Spinal cord (tissue), 10 donors: ENCODE measurements around the gene PRDM4. TPM values are rescaled to one million over a fixed set of nuclear protein-coding genes. Genes with fewer than 3 reads are reported as not detected.
"Not testable (repeated sequence)": the region's sequence is repeated elsewhere in the genome, so short reads cannot be mapped to it uniquely, and the experiment has no call there.

Source experiments
- DNase-seq, 6 donors: peaks; one replicate each; pipeline versions ENCODE4 v3.0.0 to v3.0.0-alpha.2; 2013 to 2015; ENCODE audit warnings: low spot score in 6 of 6, low read depth in 4 of 6
- H3K27ac ChIP-seq: one replicate; pipeline ENCODE4 v1.5.1; 2013; ENCODE audit warnings: low read depth, low read length, control low read depth
- H3K27me3 ChIP-seq: one replicate; pipeline ENCODE4 v1.6.1; 2013; ENCODE audit warnings: low read length; ENCODE audit not compliant: control insufficient read depth, insufficient read depth
- H3K36me3 ChIP-seq: one replicate; pipeline ENCODE4 v1.6.1; 2013; ENCODE audit warnings: low read length; ENCODE audit not compliant: control insufficient read depth, insufficient read depth
- H3K4me1 ChIP-seq: one replicate; pipeline ENCODE4 v1.6.1; 2013; ENCODE audit warnings: low read length; ENCODE audit not compliant: control insufficient read depth, insufficient read depth
- H3K4me3 ChIP-seq: one replicate; pipeline ENCODE4 v1.5.1; 2013; ENCODE audit warnings: low read depth, low read length, control low read depth
- H3K9me3 ChIP-seq: one replicate; pipeline ENCODE4 v1.6.1; 2013; ENCODE audit warnings: low read length; ENCODE audit not compliant: control insufficient read depth, insufficient read depth
- WGBS: methylation state at CpG from one replicate; pipeline ENCODE4 v1.1.5; 2013; ENCODE audit warnings: missing lambda C conversion rate; ENCODE audit not compliant: insufficient coverage; 5-methylcytosine and 5-hydroxymethylcytosine counted together
- polyA plus RNA-seq, 2 donors: library from polyadenylated mRNA; unstranded; fragments of 120-200 nt; gene quantifications; one replicate each; pipeline ENCODE4 v1.2.1, GENCODE V29; 2013; ENCODE audit not compliant: insufficient read length in 2 of 2
- total RNA-seq, 2 donors: library from RNA; depleted of rRNA in 1 of 2; stranded (reverse); fragments of 120-200 nt in 1 of 2; fragments of >200 nt in 1 of 2; gene quantifications; one replicate each; pipeline versions ENCODE4 v1.2.3 to v1.2.4, GENCODE V29; 2013 to 2014
- donor health status: healthy.

The PRDM4 gene
- total and polyA plus RNA-seq, 4 donors = 22.3 to 28.7 (median 26.6) TPM

DNA sequence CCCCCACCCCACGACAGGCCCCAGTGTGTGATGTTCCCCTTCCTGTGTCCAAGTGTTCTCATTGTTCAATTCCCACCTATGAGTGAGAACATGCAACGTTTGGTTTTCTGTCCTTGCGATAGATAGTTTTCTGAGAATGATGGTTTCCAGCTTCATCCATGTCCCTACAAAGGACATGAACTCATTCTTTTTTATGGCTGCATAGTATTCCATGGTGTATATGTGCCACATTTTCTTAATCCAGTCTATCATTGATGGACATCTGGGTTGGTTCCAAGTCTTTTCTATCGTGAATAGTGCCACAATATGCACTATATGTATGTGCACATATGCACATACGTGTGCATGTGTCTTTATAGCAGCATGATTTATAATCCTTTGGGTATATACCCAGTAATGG lies 55.4 kb downstream of the PRDM4 start:
- H3K27ac ChIP-seq, H3K4me1 ChIP-seq, DNase-seq, H3K27me3 ChIP-seq, H3K9me3 ChIP-seq, H3K4me3 ChIP-seq: not testable (repeated sequence)
- peaks cover 24% of the 10 kb centered on the region for H3K36me3 ChIP-seq
- WGBS = no CpG with 5 or more reads among the region's 5 CpGs

- 88% methylated on average over 1 of the region's 5 CpGs for WGBS
Measured at GRCh38 chr12:107704041-107704440, 56.9 kb downstream of the PRDM4 start.

DNA sequence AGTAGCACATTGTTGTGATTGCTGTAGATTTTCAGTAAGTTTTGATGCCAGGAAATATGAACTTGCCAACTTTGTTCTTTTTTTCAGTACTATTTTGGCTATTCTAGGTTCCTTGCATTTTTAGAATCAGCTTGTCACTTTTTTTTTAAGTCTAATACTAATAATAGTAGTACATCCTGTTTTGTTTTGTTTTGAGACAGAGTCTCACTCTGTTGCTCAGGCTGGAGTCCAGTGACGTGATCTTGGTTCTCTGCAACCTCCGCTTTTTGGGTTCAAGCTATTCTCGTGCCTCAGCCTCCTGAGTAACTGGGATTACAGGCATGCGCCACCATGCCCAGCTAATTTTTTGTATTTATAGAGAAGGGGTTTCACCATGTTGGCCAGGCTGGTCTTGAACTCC lies 58.8 kb downstream of the PRDM4 start:
- WGBS = 100% methylated on average over 4 of the region's 4 CpGs
- no peak for DNase-seq
- no peak overlapping the region for H3K4me3 ChIP-seq
- peaks cover 3% of the 10 kb centered on the region for H3K9me3 ChIP-seq
- no peaks in the 10 kb centered on the region for H3K27me3 ChIP-seq
- H3K36me3 ChIP-seq = peaks cover 37% of the 10 kb centered on the region
- no peaks in the 10 kb centered on the region for H3K4me1 ChIP-seq
- H3K27ac ChIP-seq = no peak overlapping the region

More at GRCh38 chr12:107704041-107704440, 56.9 kb downstream of the PRDM4 start:
- no peaks in the 10 kb centered on the region for H3K27me3 ChIP-seq
- H3K36me3 ChIP-seq = peaks cover 31% of the 10 kb centered on the region
- H3K27ac ChIP-seq = no peak overlapping the region
- peaks cover 3% of the 10 kb centered on the region for H3K9me3 ChIP-seq
- no peak for DNase-seq
- no peaks in the 10 kb centered on the region for H3K4me1 ChIP-seq
- no peak overlapping the region for H3K4me3 ChIP-seq

GRCh38 chr12:107695772-107696171 lies 65.2 kb downstream of the PRDM4 start:
- peaks cover 41% of the 10 kb centered on the region for H3K36me3 ChIP-seq
- WGBS = 100% methylated on average over 1 of the region's 2 CpGs
- not testable (repeated sequence) for H3K27me3 ChIP-seq, H3K9me3 ChIP-seq, H3K4me3 ChIP-seq, H3K4me1 ChIP-seq, H3K27ac ChIP-seq
- peak in 1 of 6 donors; percentile 11 for DNase-seq

- Histone ChIP-seq H3K27ac (peak within 1 kb of the TSS; percentile 78), H3K4me1 (peaks cover 6% of the 10 kb centered on the region), H3K9me3 (no peaks in the 10 kb centered on the region), H3K4me3 (peak within 1 kb of the TSS; percentile 98), H3K36me3 (peaks cover 11% of the 10 kb centered on the region), H3K27me3 (no peaks in the 10 kb centered on the region)
- WGBS = 0% methylated on average over 43 of the region's 51 CpGs
- peak; percentile 96 to 99 (median 96) for DNase-seq
Measured at GRCh38 chr12:107685360-107686248, 75.3 kb downstream of the PRDM4 start, which contains the start of gene PWP1. Gene PWP1, plus strand, starts transcription at chr12:107685799. Its CDS starts 101 bp downstream, at chr12:107685900.

DNA sequence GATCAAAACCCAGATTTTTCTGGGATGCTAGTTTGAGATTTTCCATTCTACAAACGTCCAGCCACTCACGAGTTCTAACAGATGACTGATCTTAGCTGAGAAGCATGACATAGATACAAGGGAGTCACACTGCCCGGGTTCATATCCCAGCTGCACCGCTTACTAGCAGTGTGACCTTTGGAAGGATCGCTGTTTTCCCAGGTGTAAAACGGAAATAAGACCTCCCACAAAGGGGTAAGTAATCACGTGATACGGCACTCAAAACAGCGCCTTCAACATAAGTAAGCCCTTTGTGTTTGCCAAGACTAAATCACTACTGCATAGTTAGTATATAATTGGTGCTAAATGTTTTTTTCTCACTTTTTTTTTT lies 76.0 kb downstream of the PRDM4 start:
- 10% methylated on average over 2 of the region's 9 CpGs for WGBS
- DNase-seq = peak in 3 of 6 donors; percentile 3 to 75 (median 53)
- peaks cover 4% of the 10 kb centered on the region for H3K36me3 ChIP-seq
- no peaks in the 10 kb centered on the region for H3K9me3 ChIP-seq
- H3K27ac ChIP-seq = peak overlapping the region; percentile 78
- H3K27me3 ChIP-seq = no peaks in the 10 kb centered on the region
- H3K4me1 ChIP-seq = peaks cover 6% of the 10 kb centered on the region
- peak overlapping the region; percentile 98 for H3K4me3 ChIP-seq

DNA sequence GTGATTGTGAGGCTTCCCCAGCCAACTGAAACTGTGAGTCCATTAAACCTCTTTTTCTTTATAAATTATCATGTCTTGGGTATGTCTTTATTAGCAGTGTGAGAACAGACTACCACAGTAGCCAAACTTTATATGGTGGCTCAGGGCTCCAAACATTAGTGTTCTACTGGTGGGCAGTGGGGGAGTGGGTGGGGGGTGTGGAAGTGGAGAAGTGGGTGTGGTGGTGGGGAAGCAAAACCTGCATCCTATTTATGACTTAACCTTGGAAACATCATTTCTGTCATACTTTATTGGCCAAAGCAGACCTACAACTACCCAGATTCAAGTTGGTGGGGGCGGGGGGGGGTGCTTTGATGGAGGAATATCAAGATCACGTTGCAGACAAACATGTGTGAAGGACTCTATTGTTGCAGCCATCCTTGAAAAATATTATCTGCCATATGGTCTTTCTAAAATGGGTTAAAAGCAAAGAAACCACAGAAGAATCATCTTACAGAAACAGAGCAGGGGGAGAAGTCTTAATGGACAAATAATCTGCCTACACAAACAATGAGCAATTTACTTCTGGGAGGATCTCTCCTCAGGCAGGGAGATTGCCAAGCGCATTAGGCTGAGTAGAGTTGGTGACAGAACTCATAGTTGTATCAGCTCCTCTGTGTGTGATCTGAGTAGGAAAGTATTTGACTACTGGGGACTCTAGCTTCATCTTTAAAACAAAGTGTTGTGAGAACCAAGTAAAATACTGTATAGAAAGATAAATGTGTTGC lies 76.7 kb downstream of the PRDM4 start:
- WGBS = 63% methylated on average over 1 of the region's 3 CpGs
- H3K27ac ChIP-seq = no peak overlapping the region
- DNase-seq = no peak

More for the DNA sequence above, 76.7 kb downstream of the PRDM4 start:
- Histone ChIP-seq H3K4me3 (no peak overlapping the region), H3K4me1 (peaks cover 6% of the 10 kb centered on the region), H3K27me3 (no peaks in the 10 kb centered on the region), H3K36me3 (no peaks in the 10 kb centered on the region), H3K9me3 (no peaks in the 10 kb centered on the region)

Other genes starting within 250 kb of the PRDM4 start
- 10 to 100 TPM; 49.2 to 51.1 TPM for gene PWP1, start 75.3 kb downstream of the PRDM4 start, total RNA-seq
- gene PWP1, start 75.3 kb downstream of the PRDM4 start, polyA plus RNA-seq = 10 to 100 TPM; 58.4 to 61.3 TPM
- under 1 TPM in 1 of 2 donors, not detected in 1; 0.30 TPM for gene ASCL4, start 13.6 kb upstream of the PRDM4 start, total RNA-seq
- not detected for gene ASCL4, start 13.6 kb upstream of the PRDM4 start, polyA plus RNA-seq